GM12878 (cell line): ENCODE measurements around the gene MN1. TPM values are rescaled to one million over a fixed set of nuclear protein-coding genes. Genes with fewer than 3 reads are reported as not detected.

Experiments used
- BMI1 ChIP-seq: fragments of 450-650 bp; IDR thresholded peaks from 2 replicates; pipeline ENCODE4 v1.6.1; 2016; ENCODE audit warnings: mild to moderate bottlenecking, moderate library complexity, borderline replicate concordance
- BRCA1 ChIP-seq: IDR thresholded peaks from 2 replicates; pipeline ENCODE4 v1.6.1; 2011; ENCODE audit warnings: low read depth, low read length, improper control_type of control experiment
- E4F1 ChIP-seq: fragments of 450-650 bp; IDR thresholded peaks from 2 replicates; pipeline ENCODE4 v1.6.1; 2018; ENCODE audit warnings: borderline replicate concordance, mild to moderate bottlenecking; ENCODE audit not compliant: partially characterized antibody
- KLF5 ChIP-seq: fragments of 450-650 bp; IDR thresholded peaks from 2 replicates; pipeline ENCODE4 v1.6.1; 2014; ENCODE audit warnings: mild to moderate bottlenecking; ENCODE audit not compliant: partially characterized antibody
- RAD21 ChIP-seq: IDR thresholded peaks from 2 replicates; pipeline ENCODE4 v1.6.1; 2011; ENCODE audit warnings: mild to moderate bottlenecking, low read depth, low read length, moderate library complexity; ENCODE audit not compliant: insufficient read depth
- RBBP5 ChIP-seq: fragments of 200-600 bp; sonication (generic); conservative IDR thresholded peaks from 2 replicates; pipeline ENCODE4 v1.6.1; 2016
- SREBF2 ChIP-seq: IDR thresholded peaks from 2 replicates; pipeline ENCODE4 v1.6.1; 2012; ENCODE audit warnings: mild to moderate bottlenecking, low read length
- ZBED1 ChIP-seq: IDR thresholded peaks from 2 replicates; pipeline ENCODE4 v1.6.1; 2016; ENCODE audit warnings: borderline replicate concordance
- polyA plus RNA-seq, 11 experiments: library from polyadenylated mRNA; depleted of rRNA in 4 of 11; unstranded in 6 of 11; stranded (reverse) in 5 of 11; fragments of >200 nt; fragmentation: Nextera tagmentation in 4 of 11; fragmentation: Illumina TruSeq in 1 of 11; extraction: Ambion mirVana in 4 of 11; extraction: Trizol in 1 of 11; gene quantifications; 1 replicate in 1 of 11; 2 replicates in 10 of 11; pipeline versions ENCODE4 v1.2.1 to v1.2.3, GENCODE V29; 2011 to 2016; ENCODE audit warnings: inconsistent platforms in 2 of 11, missing spikeins in 2 of 11, low read depth in 1 of 11
- total RNA-seq, 4 experiments: library from RNA; depleted of rRNA in 3 of 4; stranded (reverse); fragments of >200 nt in 3 of 4; fragmentation: Illumina TruSeq in 1 of 4; extraction: Trizol in 1 of 4; gene quantifications; 2 replicates each; pipeline versions ENCODE4 v1.2.1 to v1.2.3, GENCODE V29; 2013 to 2021
- TF ChIP-seq, protein P1 (sequence below): fragments of 450-650 bp; IDR thresholded peaks from 2 replicates; pipeline ENCODE4 v1.6.1; 2017; ENCODE audit warnings: mild to moderate bottlenecking, moderate library complexity
- TF ChIP-seq, protein P2 (sequence below): fragments of 450-650 bp; IDR thresholded peaks from 2 replicates; pipeline ENCODE4 v1.6.1; 2017; ENCODE audit warnings: mild to moderate bottlenecking

MN1 gene
- total and polyA plus RNA-seq, 10 of the 15 experiments (the other 5 are each of a cell fraction or from before 2014, with no cell fraction given) = under 0.01 to 0.24 (median 0.03) TPM; not detected in 3

DNA sequence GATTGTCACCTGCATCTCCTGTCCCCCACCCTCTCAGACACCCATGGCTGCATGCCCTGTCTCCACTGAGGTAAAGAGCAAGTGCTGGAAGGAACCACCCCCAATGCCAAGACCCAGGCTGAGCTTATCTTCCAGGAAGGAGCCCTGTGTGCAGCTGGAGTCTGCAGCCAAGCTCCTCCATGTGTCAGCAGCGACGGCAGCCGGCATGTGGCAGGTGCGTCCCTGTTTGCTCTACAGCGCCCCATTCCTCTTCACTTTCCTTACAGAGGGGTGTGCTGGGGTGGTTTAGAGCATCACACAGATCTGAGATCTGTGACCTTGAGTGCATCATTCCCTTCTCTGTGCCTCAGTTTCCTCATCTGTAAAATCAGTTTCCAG, 7.7 kb upstream of the MN1 start (continued):
- TF ChIP-seq, protein P1, sequence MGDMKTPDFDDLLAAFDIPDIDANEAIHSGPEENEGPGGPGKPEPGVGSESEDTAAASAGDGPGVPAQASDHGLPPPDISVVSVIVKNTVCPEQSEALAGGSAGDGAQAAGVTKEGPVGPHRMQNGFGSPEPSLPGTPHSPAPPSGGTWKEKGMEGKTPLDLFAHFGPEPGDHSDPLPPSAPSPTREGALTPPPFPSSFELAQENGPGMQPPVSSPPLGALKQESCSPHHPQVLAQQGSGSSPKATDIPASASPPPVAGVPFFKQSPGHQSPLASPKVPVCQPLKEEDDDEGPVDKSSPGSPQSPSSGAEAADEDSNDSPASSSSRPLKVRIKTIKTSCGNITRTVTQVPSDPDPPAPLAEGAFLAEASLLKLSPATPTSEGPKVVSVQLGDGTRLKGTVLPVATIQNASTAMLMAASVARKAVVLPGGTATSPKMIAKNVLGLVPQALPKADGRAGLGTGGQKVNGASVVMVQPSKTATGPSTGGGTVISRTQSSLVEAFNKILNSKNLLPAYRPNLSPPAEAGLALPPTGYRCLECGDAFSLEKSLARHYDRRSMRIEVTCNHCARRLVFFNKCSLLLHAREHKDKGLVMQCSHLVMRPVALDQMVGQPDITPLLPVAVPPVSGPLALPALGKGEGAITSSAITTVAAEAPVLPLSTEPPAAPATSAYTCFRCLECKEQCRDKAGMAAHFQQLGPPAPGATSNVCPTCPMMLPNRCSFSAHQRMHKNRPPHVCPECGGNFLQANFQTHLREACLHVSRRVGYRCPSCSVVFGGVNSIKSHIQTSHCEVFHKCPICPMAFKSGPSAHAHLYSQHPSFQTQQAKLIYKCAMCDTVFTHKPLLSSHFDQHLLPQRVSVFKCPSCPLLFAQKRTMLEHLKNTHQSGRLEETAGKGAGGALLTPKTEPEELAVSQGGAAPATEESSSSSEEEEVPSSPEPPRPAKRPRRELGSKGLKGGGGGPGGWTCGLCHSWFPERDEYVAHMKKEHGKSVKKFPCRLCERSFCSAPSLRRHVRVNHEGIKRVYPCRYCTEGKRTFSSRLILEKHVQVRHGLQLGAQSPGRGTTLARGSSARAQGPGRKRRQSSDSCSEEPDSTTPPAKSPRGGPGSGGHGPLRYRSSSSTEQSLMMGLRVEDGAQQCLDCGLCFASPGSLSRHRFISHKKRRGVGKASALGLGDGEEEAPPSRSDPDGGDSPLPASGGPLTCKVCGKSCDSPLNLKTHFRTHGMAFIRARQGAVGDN = no peak
- TF ChIP-seq RAD21 = no peak
- TF ChIP-seq, protein P2, sequence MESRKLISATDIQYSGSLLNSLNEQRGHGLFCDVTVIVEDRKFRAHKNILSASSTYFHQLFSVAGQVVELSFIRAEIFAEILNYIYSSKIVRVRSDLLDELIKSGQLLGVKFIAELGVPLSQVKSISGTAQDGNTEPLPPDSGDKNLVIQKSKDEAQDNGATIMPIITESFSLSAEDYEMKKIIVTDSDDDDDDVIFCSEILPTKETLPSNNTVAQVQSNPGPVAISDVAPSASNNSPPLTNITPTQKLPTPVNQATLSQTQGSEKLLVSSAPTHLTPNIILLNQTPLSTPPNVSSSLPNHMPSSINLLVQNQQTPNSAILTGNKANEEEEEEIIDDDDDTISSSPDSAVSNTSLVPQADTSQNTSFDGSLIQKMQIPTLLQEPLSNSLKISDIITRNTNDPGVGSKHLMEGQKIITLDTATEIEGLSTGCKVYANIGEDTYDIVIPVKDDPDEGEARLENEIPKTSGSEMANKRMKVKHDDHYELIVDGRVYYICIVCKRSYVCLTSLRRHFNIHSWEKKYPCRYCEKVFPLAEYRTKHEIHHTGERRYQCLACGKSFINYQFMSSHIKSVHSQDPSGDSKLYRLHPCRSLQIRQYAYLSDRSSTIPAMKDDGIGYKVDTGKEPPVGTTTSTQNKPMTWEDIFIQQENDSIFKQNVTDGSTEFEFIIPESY = no peak
- no peak for TF ChIP-seq SREBF2
- no peak for TF ChIP-seq E4F1
- TF ChIP-seq RBBP5 = no peak
- TF ChIP-seq BRCA1 = no peak
- TF ChIP-seq BMI1 = no peak
- TF ChIP-seq ZBED1 = no peak
- no peak for TF ChIP-seq KLF5
